K562 (cell line): ENCODE results near the gene SEPTIN8. TPM values are rescaled to one million over a fixed set of nuclear protein-coding genes. Genes with fewer than 3 reads are reported as not detected.
A peak's percentile ranks its signal among the peaks of the same experiment; 100 is the strongest.

Experiments used
- CREB3L1 ChIP-seq: fragments of 450-650 bp; IDR thresholded peaks from 2 replicates; pipeline ENCODE4 v1.6.1; 2014; ENCODE audit warnings: low read depth, mild to moderate bottlenecking, moderate library complexity, borderline replicate concordance
- FOXJ2 ChIP-seq: fragments of 200-800 bp; sonication (Bioruptor generic); IDR thresholded peaks from 2 replicates; pipeline ENCODE4 v1.6.1; 2016; ENCODE audit warnings: missing genetic modification characterization, missing compliant biosample characterization
- GABPB2 ChIP-seq: fragments of 250-450 bp; sonication (Bioruptor Pico); conservative IDR thresholded peaks from 2 replicates; pipeline ENCODE4 v1.5.1; 2021; ENCODE audit warnings: mild to moderate bottlenecking
- GTF3C2 ChIP-seq: IDR thresholded peaks from 3 replicates; pipeline ENCODE4 v1.6.1; 2011; ENCODE audit warnings: borderline replicate concordance, mild to moderate bottlenecking, moderate library complexity; ENCODE audit not compliant: insufficient read length; ENCODE audit errors: extremely low read depth
- KAT7 ChIP-seq: sonication (generic); formaldehyde crosslinking; IDR thresholded peaks from 2 replicates; pipeline ENCODE4 v1.8.0; 2022; ENCODE audit warnings: missing genetic modification reagents, mild to moderate bottlenecking, borderline replicate concordance
- NFRKB ChIP-seq: fragments of 450-650 bp; IDR thresholded peaks from 2 replicates; pipeline ENCODE4 v1.6.1; 2016; ENCODE audit warnings: low read depth
- NRF1 ChIP-seq, 2 experiments: fragments of 450-650 bp; IDR thresholded peaks in 1 of 2; conservative IDR thresholded peaks in 1 of 2; 2 replicates each; pipeline ENCODE4 v1.6.1; 2014; ENCODE audit warnings: mild to moderate bottlenecking in 2 of 2
- OTX1 ChIP-seq: fragments of 450-650 bp; formaldehyde crosslinking; IDR thresholded peaks from 2 replicates; pipeline ENCODE4 v1.4.0; 2022; ENCODE audit warnings: mild to moderate bottlenecking
- RREB1 ChIP-seq: fragments of 250-450 bp; sonication (Bioruptor Pico); IDR thresholded peaks from 2 replicates; pipeline ENCODE4 v1.4.0; 2020
- SRF ChIP-seq, 2 experiments: fragments of 250-450, 450-650 bp in 1 of 2; sonication (Bioruptor Pico) in 1 of 2; sonication (generic) in 1 of 2; formaldehyde crosslinking; IDR thresholded peaks; 2 replicates each; pipeline versions ENCODE4 v1.5.0 to v1.5.1; 2020 to 2022; ENCODE audit warnings: mild to moderate bottlenecking in 1 of 2, missing genetic modification reagents in 1 of 2
- UBTF ChIP-seq, 2 experiments: IDR thresholded peaks; 2 replicates each; pipeline ENCODE4 v1.6.1; 2012; ENCODE audit warnings: improper control_type of control experiment in 2 of 2, low read depth in 2 of 2, low read length in 2 of 2, borderline replicate concordance in 1 of 2
- ZNF75A ChIP-seq: fragments of 450-650 bp; formaldehyde crosslinking; IDR thresholded peaks from 2 replicates; pipeline ENCODE4 v1.4.0; 2020; ENCODE audit warnings: mild to moderate bottlenecking
- polyA plus RNA-seq, 8 experiments: library from polyadenylated mRNA; depleted of rRNA in 4 of 8; stranded (reverse) in 5 of 8; unstranded in 3 of 8; fragments of >200 nt; fragmentation: Nextera tagmentation in 2 of 8; fragmentation: Illumina TruSeq in 1 of 8; extraction: Ambion mirVana in 2 of 8; extraction: Trizol in 1 of 8; gene quantifications; 2 replicates each; pipeline versions ENCODE4 v1.2.1 to v1.2.3, GENCODE V29; 2011 to 2014; ENCODE audit warnings: inconsistent platforms in 1 of 8, missing spikeins in 1 of 8
- total RNA-seq, 7 experiments: library from RNA; depleted of rRNA in 6 of 7; stranded (reverse); fragments of >200 nt in 6 of 7; fragmentation: Illumina TruSeq in 2 of 7; extraction: Trizol in 2 of 7; gene quantifications; 2 replicates each; pipeline versions ENCODE4 v1.2.1 to v1.2.3, GENCODE V29; 2011 to 2021; ENCODE audit warnings: low replicate concordance in 1 of 7

SEPTIN8 gene
- total and polyA plus RNA-seq, 9 of the 15 experiments (the other 6 are each of a cell fraction or from before 2014, with no cell fraction given) = 19.3 to 142 (median 101) TPM

GRCh38 chr5:132736853-132737833 is 39.9 kb downstream of the SEPTIN8 start, which contains the start of gene KIF3A (continued):
- no peak for TF ChIP-seq RREB1 (CRISPR knock-in tag)
- TF ChIP-seq NRF1 (conservative IDR thresholded peaks at IDR 0.05 in 1 of 2, IDR thresholded peaks at IDR 0.05 in 1 of 2) = peak; percentile 99
- TF ChIP-seq KAT7 (CRISPR knock-in tag) = no peak; the same call in 1 of the 2 replicates
- no peak for TF ChIP-seq SRF (CRISPR knock-in tag; IDR thresholded peaks at IDR 0.05)
- TF ChIP-seq UBTF (IDR thresholded peaks at IDR 0.05; ENCODE audit: borderline replicate concordance in 1 of 2, low read depth in 2 of 2, low read length in 2 of 2) = 0 out of 4 replicates have a peak, but pooled peaks of 1 of the 2 experiments have one; percentile 22
- no peak for TF ChIP-seq GTF3C2
- TF ChIP-seq FOXJ2 (tag) = peak; percentile 24; the same call in 1 of the 2 replicates
- TF ChIP-seq NFRKB = no peak
- no peak for TF ChIP-seq OTX1 (CRISPR knock-in tag)
- TF ChIP-seq ZNF75A (CRISPR knock-in tag) = no peak
- TF ChIP-seq CREB3L1 = peak; percentile 26
- no peak for TF ChIP-seq GABPB2 (CRISPR knock-in tag)
